ENCODE measurements around the gene MED12L. TPM values are rescaled to one million over a fixed set of nuclear protein-coding genes. Genes with fewer than 3 reads are reported as not detected.

MED12L gene
- total and polyA plus RNA-seq, 10 of the 15 experiments (the other 5 are each of a cell fraction or from before 2014, with no cell fraction given), result 0.01 to 0.06 (median 0.03) TPM; not detected in 2

DNA sequence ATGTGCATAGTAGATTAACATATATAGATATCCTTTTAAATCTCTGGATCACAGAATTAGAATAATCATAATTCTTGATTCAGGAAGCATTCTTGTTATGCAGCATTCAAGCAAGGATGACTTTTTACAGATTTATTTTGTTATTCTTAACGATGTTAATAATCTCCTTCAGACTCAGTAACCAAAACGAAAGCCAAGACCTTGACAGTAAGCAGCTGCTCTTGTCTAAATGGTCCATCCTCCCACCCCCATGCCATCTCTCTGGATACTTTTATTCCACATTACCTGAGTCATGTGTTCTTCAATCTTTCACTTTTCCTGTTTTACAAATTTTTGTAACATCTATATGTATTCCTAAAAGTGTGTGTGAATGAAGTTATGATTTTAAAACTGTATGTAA, 150.9 kb downstream of the MED12L start:
- Histone ChIP-seq H3K36me3 (ENCODE audit: control insufficient read depth in 2 of 2, insufficient read depth in 2 of 2, low read length in 1 of 2) (no peaks in the 10 kb centered on the region), H3K4me3 (no peak overlapping the region), H2AFZ (ENCODE audit: control insufficient read depth, low read depth, low read length) (no peak overlapping the region), H3K4me1 (ENCODE audit: control insufficient read depth, insufficient read depth, low read length) (no peaks in the 10 kb centered on the region), H3K9me3 (replicated peaks; ENCODE audit: control insufficient read depth, insufficient read depth, low read length) (no peaks in the 10 kb centered on the region), H3K27ac (ENCODE audit: control insufficient read depth, insufficient read depth) (no peak overlapping the region), H3K9ac (ENCODE audit: control insufficient read depth, insufficient read depth, low read length) (no peak overlapping the region), H4K20me1 (ENCODE audit: control insufficient read depth, insufficient read depth) (no peaks in the 10 kb centered on the region), H3K27me3 (replicated peaks in 1 of 2; ENCODE audit: control insufficient read depth in 2 of 2, insufficient read depth in 2 of 2, low read length in 1 of 2) (no peaks in the 10 kb centered on the region), H3K79me2 (ENCODE audit: control insufficient read depth, insufficient read depth, low read length) (no peaks in the 10 kb centered on the region), H3K4me2 (ENCODE audit: control insufficient read depth, insufficient read depth) (no peak overlapping the region)
- no peak for TF ChIP-seq JUND (IDR thresholded peaks at IDR 0.05; ENCODE audit: low read depth, low read length)
- TF ChIP-seq, protein P1, sequence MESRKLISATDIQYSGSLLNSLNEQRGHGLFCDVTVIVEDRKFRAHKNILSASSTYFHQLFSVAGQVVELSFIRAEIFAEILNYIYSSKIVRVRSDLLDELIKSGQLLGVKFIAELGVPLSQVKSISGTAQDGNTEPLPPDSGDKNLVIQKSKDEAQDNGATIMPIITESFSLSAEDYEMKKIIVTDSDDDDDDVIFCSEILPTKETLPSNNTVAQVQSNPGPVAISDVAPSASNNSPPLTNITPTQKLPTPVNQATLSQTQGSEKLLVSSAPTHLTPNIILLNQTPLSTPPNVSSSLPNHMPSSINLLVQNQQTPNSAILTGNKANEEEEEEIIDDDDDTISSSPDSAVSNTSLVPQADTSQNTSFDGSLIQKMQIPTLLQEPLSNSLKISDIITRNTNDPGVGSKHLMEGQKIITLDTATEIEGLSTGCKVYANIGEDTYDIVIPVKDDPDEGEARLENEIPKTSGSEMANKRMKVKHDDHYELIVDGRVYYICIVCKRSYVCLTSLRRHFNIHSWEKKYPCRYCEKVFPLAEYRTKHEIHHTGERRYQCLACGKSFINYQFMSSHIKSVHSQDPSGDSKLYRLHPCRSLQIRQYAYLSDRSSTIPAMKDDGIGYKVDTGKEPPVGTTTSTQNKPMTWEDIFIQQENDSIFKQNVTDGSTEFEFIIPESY (IDR thresholded peaks at IDR 0.05), result no peak
- no peak for TF ChIP-seq CHD4 (IDR thresholded peaks at IDR 0.05)
- TF ChIP-seq TAF1 (IDR thresholded peaks at IDR 0.05; ENCODE audit: borderline replicate concordance, low read depth, low read length), result no peak
- no peak for TF ChIP-seq EED (IDR thresholded peaks at IDR 0.05; ENCODE audit: low read depth)
- no peak for TF ChIP-seq TCF3 (IDR thresholded peaks at IDR 0.05; ENCODE audit: borderline replicate concordance, insufficient read depth, low read depth, low read length)
- TF ChIP-seq STAT3 (IDR thresholded peaks at IDR 0.05; ENCODE audit: low read depth, low read length), result no peak
- TF ChIP-seq SMC3 (IDR thresholded peaks at IDR 0.05; ENCODE audit: borderline replicate concordance, low read length), result no peak
- TF ChIP-seq ZNF207 (IDR thresholded peaks at IDR 0.05; ENCODE audit: borderline replicate concordance), result no peak
- no TSS peak for BruUV-seq (replicated peaks)
- DNase-seq (ENCODE audit: low read depth, low spot score), result no peak
- RAD21 ChIA-PET (ENCODE audit: unreplicated experiment), result no interaction called here
- SMC1A ChIA-PET (ENCODE audit: uncharacterized antibody, unreplicated experiment), result interaction anchor here (1.3 to 1.7 kb wide), 2 partner anchors 9 to 10 kb away, joined by 3 to 6 read pairs; no protein-coding TSS in a partner anchor
- in situ Hi-C loops (cut with MboI) (no loop called here), intact Hi-C loops (cut with micrococcal nuclease; ENCODE audit: unreplicated experiment) (no loop called here)
- POLR2A ChIA-PET, result no interaction called here
- WGBS (ENCODE audit: insufficient coverage, insufficient replicate concordance, low lambda C conversion rate, missing lambda C conversion rate), result 64% methylated on average over 2 of the region's 2 CpGs
- no peak for FAIRE-seq
- ATAC-seq, result no peak
- CTCF ChIA-PET, result interaction anchor here (1.4 kb wide), 1 partner anchor 50 kb away, joined by 3 read pairs; no protein-coding TSS in a partner anchor

All from GM12878 (cell line).